Measurements from ENCODE around the gene KLK13. TPM values are rescaled to one million over a fixed set of nuclear protein-coding genes. Genes with fewer than 3 reads are reported as not detected.

KLK13 gene
- total RNA-seq, 2 donors from 2014 or later, result 0.52 to 31.6 TPM

DNA sequence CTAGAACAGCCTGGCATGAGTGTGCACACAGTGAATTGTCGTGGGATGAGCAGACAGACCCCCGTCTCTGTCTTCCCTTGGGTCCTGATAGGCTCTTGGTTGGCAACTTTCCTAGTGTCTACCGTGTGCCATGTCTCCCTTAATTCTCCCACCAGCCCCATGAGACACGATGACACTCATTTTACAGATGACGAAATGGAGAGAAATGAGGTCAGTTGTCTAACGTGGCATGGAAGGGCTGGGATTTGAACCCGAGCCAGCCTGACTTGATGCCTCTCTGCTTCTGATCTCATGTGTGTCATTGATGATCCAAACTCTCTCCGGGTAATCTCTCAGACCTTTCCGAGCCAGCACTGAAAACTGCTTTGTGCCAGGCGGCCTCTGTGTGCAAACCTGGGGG is 26.2 kb upstream of the KLK13 start:
- TF ChIP-seq POLR2A (IDR thresholded peaks at IDR 0.05), result no peak
- TF ChIP-seq, protein P1, sequence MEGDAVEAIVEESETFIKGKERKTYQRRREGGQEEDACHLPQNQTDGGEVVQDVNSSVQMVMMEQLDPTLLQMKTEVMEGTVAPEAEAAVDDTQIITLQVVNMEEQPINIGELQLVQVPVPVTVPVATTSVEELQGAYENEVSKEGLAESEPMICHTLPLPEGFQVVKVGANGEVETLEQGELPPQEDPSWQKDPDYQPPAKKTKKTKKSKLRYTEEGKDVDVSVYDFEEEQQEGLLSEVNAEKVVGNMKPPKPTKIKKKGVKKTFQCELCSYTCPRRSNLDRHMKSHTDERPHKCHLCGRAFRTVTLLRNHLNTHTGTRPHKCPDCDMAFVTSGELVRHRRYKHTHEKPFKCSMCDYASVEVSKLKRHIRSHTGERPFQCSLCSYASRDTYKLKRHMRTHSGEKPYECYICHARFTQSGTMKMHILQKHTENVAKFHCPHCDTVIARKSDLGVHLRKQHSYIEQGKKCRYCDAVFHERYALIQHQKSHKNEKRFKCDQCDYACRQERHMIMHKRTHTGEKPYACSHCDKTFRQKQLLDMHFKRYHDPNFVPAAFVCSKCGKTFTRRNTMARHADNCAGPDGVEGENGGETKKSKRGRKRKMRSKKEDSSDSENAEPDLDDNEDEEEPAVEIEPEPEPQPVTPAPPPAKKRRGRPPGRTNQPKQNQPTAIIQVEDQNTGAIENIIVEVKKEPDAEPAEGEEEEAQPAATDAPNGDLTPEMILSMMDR (IDR thresholded peaks at IDR 0.05), result no peak

DNA sequence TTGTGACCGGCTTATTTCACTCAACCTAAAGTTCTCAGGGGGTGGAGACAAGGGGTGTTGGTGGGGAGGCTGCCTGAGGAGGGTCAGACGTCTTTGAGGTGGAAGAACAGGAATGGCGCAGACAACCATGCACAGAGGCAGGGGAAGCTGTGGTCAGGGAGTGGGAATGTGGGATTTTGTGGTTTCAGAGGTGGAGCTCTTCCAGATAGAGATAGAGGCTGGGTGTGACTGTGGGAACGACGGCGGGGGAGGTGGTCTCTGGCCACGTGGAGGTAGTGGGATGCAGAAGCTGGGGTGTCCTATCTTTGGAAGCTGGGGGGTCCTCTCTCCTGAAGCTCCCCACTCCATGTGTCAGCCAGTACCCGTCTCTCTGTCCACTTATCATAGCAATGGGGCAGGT is 25.6 kb upstream of the KLK13 start:
- intact Hi-C loops (cut with DNase I), result loop anchor here (10.0 kb wide), 1 partner anchor 156 kb away; no protein-coding TSS in a partner anchor
- H3K27me3 ChIP-seq, result no peaks in the 10 kb centered on the region
- H3K4me3 ChIP-seq, result no peak overlapping the region
- no peaks in the 10 kb centered on the region for H3K36me3 ChIP-seq (replicated peaks in 1 of 2; ENCODE audit: insufficient read depth in 1 of 2, low read depth in 2 of 2)
- peaks cover 24% of the 10 kb centered on the region for H3K4me1 ChIP-seq
- H3K27ac ChIP-seq, result no peak overlapping the region
- no peaks in the 10 kb centered on the region for H3K9me3 ChIP-seq
- no peak for TF ChIP-seq POLR2A (IDR thresholded peaks at IDR 0.05)
- TF ChIP-seq, protein P1 (IDR thresholded peaks at IDR 0.05), result no peak
- ATAC-seq (no peak), DNase-seq (no peak)
- WGBS, 2 donors, result 67 to 68% methylated on average over 8 of the region's 8 CpGs

More for the DNA sequence above, 26.2 kb upstream of the KLK13 start:
- DNase-seq (no peak), ATAC-seq (no peak)
- Histone ChIP-seq H3K4me3 (no peak overlapping the region), H3K27ac (no peak overlapping the region), H3K27me3 (no peaks in the 10 kb centered on the region), H3K9me3 (no peaks in the 10 kb centered on the region), H3K4me1 (peaks cover 17% of the 10 kb centered on the region), H3K36me3 (replicated peaks in 1 of 2; ENCODE audit: insufficient read depth in 1 of 2, low read depth in 2 of 2) (no peaks in the 10 kb centered on the region)
- intact Hi-C loops (cut with DNase I), result loop anchor here (10.0 kb wide), 1 partner anchor 156 kb away; no protein-coding TSS in a partner anchor
- 89 to 91% methylated on average over 10 of the region's 10 CpGs for WGBS, 2 donors

DNA sequence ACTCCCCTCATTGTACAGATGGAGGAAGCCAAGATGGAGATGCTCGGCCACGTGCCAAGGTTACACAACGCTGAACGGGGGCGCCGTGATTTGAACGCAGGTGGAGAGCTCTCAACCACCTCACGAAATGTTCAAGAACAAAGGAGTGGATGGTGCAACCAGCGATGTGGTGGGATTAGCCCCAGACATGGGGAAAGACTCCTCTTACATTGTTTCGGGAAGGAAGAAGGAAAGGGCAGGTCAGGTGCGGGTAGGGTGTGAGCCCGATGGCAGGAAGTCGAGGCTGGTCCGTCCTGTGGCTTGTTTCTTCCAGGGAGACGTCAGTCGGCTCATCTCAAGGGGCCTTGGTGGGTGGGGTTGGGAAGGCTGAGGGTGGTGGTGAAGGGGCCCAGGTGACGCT is 24.9 kb upstream of the KLK13 start:
- H3K36me3 ChIP-seq (replicated peaks in 1 of 2; ENCODE audit: insufficient read depth in 1 of 2, low read depth in 2 of 2), result no peaks in the 10 kb centered on the region
- WGBS, 2 donors, result 88 to 92% methylated on average over 17 of the region's 17 CpGs
- intact Hi-C loops (cut with DNase I), result loop anchor here (10.0 kb wide), 1 partner anchor 155 kb away; no protein-coding TSS in a partner anchor
- ATAC-seq (no peak), DNase-seq (no peak)
- H3K4me3 ChIP-seq, result no peak overlapping the region
- H3K27me3 ChIP-seq, result no peaks in the 10 kb centered on the region
- H3K4me1 ChIP-seq, result peaks cover 23% of the 10 kb centered on the region
- TF ChIP-seq, protein P1 (IDR thresholded peaks at IDR 0.05), result no peak
- no peak for TF ChIP-seq POLR2A (IDR thresholded peaks at IDR 0.05)
- H3K27ac ChIP-seq, result no peak overlapping the region
- H3K9me3 ChIP-seq, result no peaks in the 10 kb centered on the region

DNA sequence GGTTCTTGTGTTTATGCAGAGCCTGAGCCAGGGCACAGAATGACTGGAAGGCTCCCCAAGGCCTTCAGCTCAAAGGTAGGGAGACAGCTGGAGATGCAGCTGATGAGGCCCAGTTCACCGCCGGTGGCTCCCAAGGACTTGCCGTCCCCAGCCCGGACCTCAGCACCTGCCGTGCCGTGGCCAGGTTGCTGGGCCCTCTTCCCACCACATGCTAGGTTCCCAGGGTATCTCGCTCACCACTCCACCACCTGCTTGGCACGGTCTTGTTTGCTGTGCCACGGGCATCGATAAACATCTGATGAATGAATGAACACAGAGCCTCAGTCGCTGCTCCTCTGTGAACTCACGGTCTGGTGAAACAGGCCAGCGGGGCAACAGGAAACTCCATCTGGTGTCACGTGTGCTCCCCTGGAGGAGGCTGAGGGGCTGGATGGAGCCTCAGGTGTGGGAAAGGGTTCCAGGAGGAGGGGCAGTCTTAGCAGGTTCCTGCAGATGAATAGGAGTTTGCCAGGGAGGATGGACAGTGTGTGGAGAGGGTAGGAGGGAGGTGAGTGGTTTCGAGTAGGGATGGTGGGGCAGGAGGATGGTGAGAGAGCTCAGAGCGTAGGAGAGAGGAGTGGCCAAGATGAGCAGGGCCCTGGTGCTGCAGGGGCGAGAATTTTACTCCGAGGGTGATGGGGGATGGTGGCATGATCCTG is 21.4 kb upstream of the KLK13 start:
- ATAC-seq (peak; percentile 98), DNase-seq (peak; percentile 91 to 95 (median 94))
- whole genome bisulfite sequencing, 2 donors, result 37 to 65% methylated on average over 5 to 18 of the region's 18 CpGs
- Histone ChIP-seq H3K9me3 (no peaks in the 10 kb centered on the region), H3K36me3 (replicated peaks in 1 of 2; ENCODE audit: insufficient read depth in 1 of 2, low read depth in 2 of 2) (no peaks in the 10 kb centered on the region), H3K27me3 (no peaks in the 10 kb centered on the region), H3K4me1 (peaks cover 23% of the 10 kb centered on the region), H3K4me3 (no peak overlapping the region), H3K27ac (peak overlapping the region in 3 of 4 donors; percentile 32 to 76 (median 61))
- TF ChIP-seq, protein P1 (IDR thresholded peaks at IDR 0.05), result no peak
- no peak for TF ChIP-seq POLR2A (IDR thresholded peaks at IDR 0.05)
- intact Hi-C loops (cut with DNase I), result no loop called here

DNA sequence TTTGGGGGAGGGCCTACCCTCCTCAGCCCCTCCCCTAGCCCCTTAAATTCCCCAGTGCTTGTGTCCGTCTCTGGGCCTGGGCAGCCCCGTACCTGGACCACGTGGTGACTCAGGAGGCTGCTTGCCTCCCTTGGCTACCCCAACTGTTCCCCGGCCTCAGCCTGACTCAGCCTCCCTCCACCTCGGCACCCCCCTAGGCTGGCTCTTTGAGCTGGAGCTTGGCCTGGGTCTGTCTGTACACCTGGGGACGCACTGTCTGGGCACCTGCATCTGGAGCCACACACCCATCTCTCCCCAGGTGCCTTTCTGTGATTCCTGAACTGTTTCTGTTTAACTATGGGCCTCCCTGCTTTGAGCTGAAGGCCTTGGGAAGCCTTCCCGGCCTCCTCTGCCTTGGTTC is 19.6 kb upstream of the KLK13 start:
- H3K9me3 ChIP-seq, result no peaks in the 10 kb centered on the region
- peaks cover 26% of the 10 kb centered on the region for H3K4me1 ChIP-seq
- WGBS, 2 donors, result 82 to 83% methylated on average over 6 to 7 of the region's 7 CpGs
- no peak overlapping the region for H3K4me3 ChIP-seq
- no peaks in the 10 kb centered on the region for H3K27me3 ChIP-seq
- H3K27ac ChIP-seq, result no peak overlapping the region
- intact Hi-C loops (cut with DNase I), result no loop called here
- TF ChIP-seq, protein P1 (IDR thresholded peaks at IDR 0.05), result no peak
- no peaks in the 10 kb centered on the region for H3K36me3 ChIP-seq (replicated peaks in 1 of 2; ENCODE audit: insufficient read depth in 1 of 2, low read depth in 2 of 2)
- DNase-seq (no peak), ATAC-seq (no peak)
